PFSK-1 (cell line): ENCODE measurements around the gene TMEM248.

Experiments
- FOXP2 ChIP-seq: optimal IDR thresholded peaks from 2 replicates; pipeline ENCODE3; 2011; ENCODE audit warnings: borderline replicate concordance, control low read depth, inconsistent platforms; ENCODE audit not compliant: insufficient read depth; ENCODE audit errors: extremely low read length, extremely low read depth
- POLR2AphosphoS5 ChIP-seq: IDR thresholded peaks from 2 replicates; pipeline ENCODE4 v1.6.1; 2012; ENCODE audit warnings: low read depth, mild to moderate bottlenecking, control low read depth, low read length, moderate library complexity
- REST ChIP-seq, 2 experiments: IDR thresholded peaks; 2 replicates each; pipeline versions ENCODE4 v1.6.1 to v1.8.0; 2011 to 2012; ENCODE audit warnings: low read depth in 2 of 2, low read length in 2 of 2, control low read depth in 1 of 2, inconsistent platforms in 1 of 2, mild to moderate bottlenecking in 1 of 2, moderate library complexity in 1 of 2; ENCODE audit not compliant: insufficient read depth in 1 of 2
- SIN3A ChIP-seq: IDR thresholded peaks from 2 replicates; pipeline ENCODE4 v1.6.1; 2012; ENCODE audit warnings: mild to moderate bottlenecking, low read length, moderate library complexity, borderline replicate concordance; ENCODE audit not compliant: insufficient read depth
- TAF1 ChIP-seq: IDR thresholded peaks from 2 replicates; pipeline ENCODE4 v1.6.1; 2012; ENCODE audit warnings: low read length, control low read depth, borderline replicate concordance; ENCODE audit not compliant: insufficient read depth

Gene TMEM248

GRCh38 chr7:66927348-66927948 lies 6.4 kb downstream of the TMEM248 start:
- TF ChIP-seq REST (IDR thresholded peaks at IDR 0.05; ENCODE audit: insufficient read depth in 1 of 2, low read depth in 2 of 2, low read length in 2 of 2) (no peak), FOXP2 (no peak)

GRCh38 chr7:66928388-66928787 lies 7.4 kb downstream of the TMEM248 start:
- no peak for TF ChIP-seq FOXP2
- no peak for TF ChIP-seq REST (IDR thresholded peaks at IDR 0.05; ENCODE audit: insufficient read depth in 1 of 2, low read depth in 2 of 2, low read length in 2 of 2)
- TF ChIP-seq SIN3A: no peak
- TF ChIP-seq TAF1: no peak
- TF ChIP-seq POLR2AphosphoS5: no peak

GRCh38 chr7:66929165-66929564 lies 8.1 kb downstream of the TMEM248 start:
- no peak for TF ChIP-seq TAF1
- no peak for TF ChIP-seq FOXP2
- TF ChIP-seq REST (IDR thresholded peaks at IDR 0.05; ENCODE audit: insufficient read depth in 1 of 2, low read depth in 2 of 2, low read length in 2 of 2): peak in 1 of 2 experiments; percentile 83; a peak in 2 of 4 replicates
- no peak for TF ChIP-seq POLR2AphosphoS5
- no peak for TF ChIP-seq SIN3A

GRCh38 chr7:66929935-66930334 lies 8.9 kb downstream of the TMEM248 start:
- no peak for TF ChIP-seq POLR2AphosphoS5
- TF ChIP-seq REST (IDR thresholded peaks at IDR 0.05; ENCODE audit: insufficient read depth in 1 of 2, low read depth in 2 of 2, low read length in 2 of 2): no peak
- TF ChIP-seq FOXP2: no peak
- TF ChIP-seq TAF1: no peak
- TF ChIP-seq SIN3A: no peak

- TF ChIP-seq REST (IDR thresholded peaks at IDR 0.05; ENCODE audit: insufficient read depth in 1 of 2, low read depth in 2 of 2, low read length in 2 of 2) (no peak), TAF1 (no peak), POLR2AphosphoS5 (no peak), SIN3A (no peak), FOXP2 (no peak)
Observed at GRCh38 chr7:66930341-66930740, 9.3 kb downstream of the TMEM248 start.
